K562 (cell line): ENCODE data around the gene ZNF346. TPM values are rescaled to one million over a fixed set of nuclear protein-coding genes. Genes with fewer than 3 reads are reported as not detected.

Source experiments
- DNMT1 ChIP-seq: fragments of 450-650 bp; IDR thresholded peaks from 2 replicates; pipeline ENCODE4 v1.6.1; 2016; ENCODE audit warnings: antibody characterized with exemption, mild to moderate bottlenecking
- FOSL1 ChIP-seq: fragments of 200-800 bp; sonication (Bioruptor generic); conservative IDR thresholded peaks from 2 replicates; pipeline ENCODE4 v1.6.1; 2016; ENCODE audit warnings: missing genetic modification characterization, missing compliant biosample characterization
- GTF2E2 ChIP-seq: fragments of 200-800 bp; sonication (Bioruptor generic); IDR thresholded peaks from 2 replicates; pipeline ENCODE4 v1.6.1; 2016; ENCODE audit warnings: missing genetic modification characterization, missing compliant biosample characterization
- MNT ChIP-seq, 2 experiments: fragments of 450-650 bp; conservative IDR thresholded peaks; 2 replicates each; pipeline ENCODE4 v1.6.1; 2017; ENCODE audit warnings: mild to moderate bottlenecking in 2 of 2, moderate library complexity in 2 of 2
- MYC ChIP-seq, 2 experiments: fragments of 250-450 bp in 1 of 2; sonication (Bioruptor Pico) in 1 of 2; IDR thresholded peaks; 2 replicates each; pipeline versions ENCODE4 v1.5.1 to v1.6.1; 2012 to 2021; ENCODE audit warnings: low read depth in 2 of 2, borderline replicate concordance in 1 of 2, improper control_type of control experiment in 1 of 2, low read length in 1 of 2, mild to moderate bottlenecking in 1 of 2, moderate library complexity in 1 of 2
- NR2F6 ChIP-seq: fragments of 450-650 bp; formaldehyde crosslinking; IDR thresholded peaks from 2 replicates; pipeline ENCODE4 v1.4.0; 2020; ENCODE audit warnings: mild to moderate bottlenecking
- RBFOX2 ChIP-seq: fragments of 200-400 bp; formaldehyde crosslinking; IDR thresholded peaks from 2 replicates; pipeline ENCODE4 v1.6.1; 2017; ENCODE audit warnings: low read depth, mild to moderate bottlenecking, low read length, moderate library complexity
- SETDB1 ChIP-seq: IDR thresholded peaks from one replicate; pipeline ENCODE4 v1.6.1; 2012; ENCODE audit warnings: low read length, control low read depth, inconsistent platforms
- SNRNP70 ChIP-seq: fragments of 200-400 bp; formaldehyde crosslinking; optimal IDR thresholded peaks from 2 replicates; pipeline ENCODE3; 2017; ENCODE audit warnings: low read depth, low read length
- TSHZ1 ChIP-seq: fragments of 250-450 bp; sonication (Bioruptor Pico); IDR thresholded peaks from 2 replicates; pipeline ENCODE4 v1.4.0; 2020; ENCODE audit warnings: mild to moderate bottlenecking, moderate library complexity
- ZBTB34 ChIP-seq: fragments of 250-450 bp; sonication (Bioruptor Pico); IDR thresholded peaks from 2 replicates; pipeline ENCODE4 v1.8.0; 2021; ENCODE audit warnings: mild to moderate bottlenecking, moderate library complexity
- ZNF274 ChIP-seq: IDR thresholded peaks from 2 replicates; pipeline ENCODE4 v1.6.1; 2011; ENCODE audit warnings: low read depth, mild to moderate bottlenecking, low read length, moderate library complexity, borderline replicate concordance
- ZNF398 ChIP-seq: fragments of 250-450 bp; sonication (Bioruptor Pico); IDR thresholded peaks from 2 replicates; pipeline ENCODE4 v1.8.0; 2021; ENCODE audit warnings: moderate library complexity, mild to moderate bottlenecking, inconsistent platforms
- ZNF655 ChIP-seq: fragments of 250-450 bp; sonication (Bioruptor Pico); IDR thresholded peaks from 2 replicates; pipeline ENCODE4 v1.5.0; 2021
- ZNF785 ChIP-seq: fragments of 250-450 bp; sonication (Bioruptor Pico); IDR thresholded peaks from 2 replicates; pipeline ENCODE4 v1.4.0; 2020; ENCODE audit warnings: mild to moderate bottlenecking
- ZNF830 ChIP-seq: fragments of 250-450 bp; sonication (Bioruptor Pico); IDR thresholded peaks from 2 replicates; pipeline ENCODE4 v1.5.0; 2021; ENCODE audit warnings: mild to moderate bottlenecking
- polyA plus RNA-seq, 8 experiments: library from polyadenylated mRNA; depleted of rRNA in 4 of 8; stranded (reverse) in 5 of 8; unstranded in 3 of 8; fragments of >200 nt; fragmentation: Nextera tagmentation in 2 of 8; fragmentation: Illumina TruSeq in 1 of 8; extraction: Ambion mirVana in 2 of 8; extraction: Trizol in 1 of 8; gene quantifications; 2 replicates each; pipeline versions ENCODE4 v1.2.1 to v1.2.3, GENCODE V29; 2011 to 2014; ENCODE audit warnings: inconsistent platforms in 1 of 8, missing spikeins in 1 of 8
- total RNA-seq, 7 experiments: library from RNA; depleted of rRNA in 6 of 7; stranded (reverse); fragments of >200 nt in 6 of 7; fragmentation: Illumina TruSeq in 2 of 7; extraction: Trizol in 2 of 7; gene quantifications; 2 replicates each; pipeline versions ENCODE4 v1.2.1 to v1.2.3, GENCODE V29; 2011 to 2021; ENCODE audit warnings: low replicate concordance in 1 of 7

Gene ZNF346
- total and polyA plus RNA-seq, 9 of the 15 experiments (the other 6 are each of a cell fraction or from before 2014, with no cell fraction given): 5.0 to 25.1 (median 20.1) TPM

GRCh38 chr5:177006265-177006972, 16.1 kb upstream of the ZNF346 start, which contains the start of gene UIMC1 (continued):
- TF ChIP-seq RBFOX2 (peak; percentile 88), GTF2E2 (tag) (no peak), ZNF830 (CRISPR knock-in tag) (no peak), MYC (IDR thresholded peaks at IDR 0.05; ENCODE audit: low read depth, low read length) (peak; percentile 79), MYC (CRISPR knock-in tag; IDR thresholded peaks at IDR 0.05; ENCODE audit: borderline replicate concordance, low read depth) (peak; percentile 71; the same call in 1 of the 2 replicates), ZNF274 (no peak), NR2F6 (CRISPR knock-in tag) (no peak), SNRNP70 (no peak), SETDB1 (no peak), DNMT1 (no peak), ZNF655 (CRISPR knock-in tag) (no peak), ZBTB34 (CRISPR knock-in tag) (no peak), ZNF398 (CRISPR knock-in tag) (no peak), ZNF785 (CRISPR knock-in tag) (no peak), TSHZ1 (CRISPR knock-in tag) (no peak), MNT (conservative IDR thresholded peaks at IDR 0.05) (peak; percentile 76 to 82), FOSL1 (tag) (peak; percentile 38)
